Omental fat pad (tissue), 4 donors: ENCODE data around the gene PRAMEF27. TPM values are rescaled to one million over a fixed set of nuclear protein-coding genes. Genes with fewer than 3 reads are reported as not detected.
"Not testable (repeated sequence)": the region's sequence is repeated elsewhere in the genome, so short reads cannot be mapped to it uniquely, and the experiment has no call there.

Experiments used
- ATAC-seq: fragments of 150-250 bp; one replicate; pipeline ENCODE4 v1.9.1; 2016; ENCODE audit warnings: mild to moderate bottlenecking, moderate library complexity; ENCODE audit not compliant: low FRiP score
- DNase-seq: peaks from one replicate; pipeline ENCODE4 v3.0.0-alpha.2; 2019; ENCODE audit warnings: low spot score
- total RNA-seq, 4 donors: library from RNA; depleted of rRNA; stranded (reverse); fragments of >200 nt; gene quantifications; one replicate each; pipeline ENCODE4 v1.1.0, GENCODE V29; 2016

Gene PRAMEF27
- not detected for total RNA-seq

DNA sequence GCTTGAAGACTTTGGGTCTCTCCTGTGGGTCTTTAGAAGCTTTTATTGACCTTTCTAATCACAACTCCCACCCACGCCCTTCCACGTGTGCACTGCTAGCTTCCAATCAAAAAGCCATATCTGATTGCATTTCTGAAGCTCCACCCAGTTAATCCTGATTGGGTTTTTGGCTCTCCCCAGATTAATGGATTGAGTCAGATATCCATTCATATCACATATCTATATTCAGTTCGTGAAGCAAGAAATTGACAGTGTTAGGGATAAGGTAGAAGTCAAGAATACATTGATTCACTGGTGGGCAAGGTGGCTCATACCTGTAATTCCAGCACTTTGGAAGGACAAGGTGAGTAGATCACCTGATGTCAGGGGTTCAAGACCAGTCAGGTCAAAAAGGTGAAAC lies at the start of gene PRAMEF27:
TSS of gene PRAMEF27 (minus strand) at position 101 of the 400 bp plus-strand sequence. CDS start 2,916 bp downstream, outside the sequence.
- not testable (repeated sequence) for ATAC-seq, DNase-seq

DNA sequence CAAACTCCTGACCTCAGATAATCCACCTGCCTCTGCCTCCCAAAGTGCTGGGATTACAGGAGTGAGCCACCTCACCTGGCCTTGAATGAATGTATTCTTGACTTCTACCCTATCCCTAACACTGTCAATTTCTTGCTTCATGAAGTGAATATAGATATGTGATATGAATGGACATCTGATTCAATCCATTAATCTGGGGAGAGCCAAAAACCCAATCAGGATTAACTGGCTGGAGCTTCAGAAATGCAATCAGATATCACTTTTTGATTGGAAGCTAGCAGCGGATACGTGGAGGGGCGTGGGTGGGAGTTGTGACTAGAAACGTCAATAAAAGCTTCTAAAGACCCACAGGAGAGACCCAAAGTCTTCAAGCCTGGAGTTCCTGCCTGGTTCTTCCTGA lies 14.1 kb upstream of the PRAMEF27 start, which contains the start of gene PRAMEF25:
TSS of gene PRAMEF25 (plus strand) at position 301 of the 400 bp plus-strand sequence. CDS start 2,920 bp downstream, outside the sequence.
- ATAC-seq, DNase-seq: not testable (repeated sequence)

- ATAC-seq: not testable (repeated sequence)
Observed at GRCh38 chr1:13019846-13020245, 36.5 kb downstream of the PRAMEF27 start.

DNA sequence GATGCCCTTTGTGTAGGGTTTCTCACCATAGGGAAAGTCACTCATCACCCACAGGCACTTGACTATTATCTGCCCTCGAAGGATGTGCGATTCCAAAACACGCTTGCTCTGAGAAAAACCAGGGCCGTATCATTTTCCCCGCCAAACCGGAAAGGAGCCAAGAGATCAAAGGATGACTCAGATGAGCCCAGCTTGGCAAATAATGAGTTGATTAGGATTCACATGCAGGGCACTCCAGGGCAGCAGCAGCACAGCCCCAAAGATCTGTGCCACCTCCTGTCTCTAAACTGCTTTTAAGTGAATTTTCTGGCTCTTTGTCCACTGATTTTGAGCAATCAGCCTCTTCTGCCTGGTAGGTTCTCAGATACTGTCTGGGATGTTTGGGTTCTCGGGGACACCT lies 44.4 kb downstream of the PRAMEF27 start:
- not testable (repeated sequence) for ATAC-seq, DNase-seq

More at GRCh38 chr1:13019846-13020245, 36.5 kb downstream of the PRAMEF27 start:
- not testable (repeated sequence) for DNase-seq

DNA sequence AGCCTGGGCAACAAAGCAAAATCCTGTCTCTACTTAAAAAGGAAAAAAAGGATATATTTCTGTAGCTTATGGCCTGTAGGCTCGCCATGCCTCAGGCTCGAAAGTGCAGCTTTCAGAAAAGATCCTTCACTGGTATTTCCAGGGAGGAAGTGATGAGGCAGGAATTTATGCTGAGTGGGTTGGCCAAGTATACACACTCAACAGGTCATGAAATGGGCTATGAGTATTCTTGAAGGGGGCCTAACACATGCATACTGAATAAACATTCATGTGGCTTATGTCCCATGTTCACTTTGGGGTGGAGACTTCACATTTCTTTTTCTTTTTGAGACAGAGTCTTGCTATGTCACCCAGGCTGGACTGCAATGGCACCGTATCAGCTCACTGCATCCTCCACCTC lies 47.0 kb downstream of the PRAMEF27 start:
- DNase-seq, ATAC-seq: not testable (repeated sequence)

DNA sequence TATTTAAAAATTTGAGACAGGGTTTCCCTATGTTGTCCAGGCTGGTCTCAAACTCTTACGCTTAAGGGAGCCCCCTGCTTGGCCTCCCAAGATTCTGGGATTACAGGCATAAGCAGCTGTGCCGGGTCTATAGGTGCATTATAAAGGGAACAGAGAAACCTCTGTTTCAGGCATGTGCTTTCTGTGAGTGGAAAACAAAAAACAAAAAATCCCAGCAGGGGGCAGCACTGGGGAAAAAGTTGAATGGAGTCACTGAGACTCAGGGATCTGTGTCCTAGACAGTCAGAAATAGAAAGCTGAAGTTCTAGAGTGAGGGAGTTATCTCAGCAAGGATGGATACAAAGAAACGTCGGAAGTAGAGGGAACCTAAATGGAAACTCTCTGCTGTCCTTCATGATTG lies 50.6 kb downstream of the PRAMEF27 start:
- DNase-seq, ATAC-seq: not testable (repeated sequence)

Other genes with a start within 250 kb of the PRAMEF27 start
- gene PRAMEF11, start 225.2 kb downstream of the PRAMEF27 start, total RNA-seq: not detected
- gene HNRNPCL1, start 207.9 kb downstream of the PRAMEF27 start, total RNA-seq: not detected
- not detected for gene PRAMEF2, start 199.5 kb downstream of the PRAMEF27 start, total RNA-seq
- not detected for gene PRAMEF4, start 170.4 kb downstream of the PRAMEF27 start, total RNA-seq
- not detected for gene PRAMEF10, start 158.3 kb downstream of the PRAMEF27 start, total RNA-seq
- gene PRAMEF7, start 140.0 kb downstream of the PRAMEF27 start, total RNA-seq: not detected
- not detected for gene PRAMEF6, start 109.0 kb downstream of the PRAMEF27 start, total RNA-seq
- gene HNRNPCL3, start 4.2 kb upstream of the PRAMEF27 start, total RNA-seq: not detected
- not detected for gene PRAMEF25, start 14.2 kb upstream of the PRAMEF27 start, total RNA-seq
- not detected for gene HNRNPCL2, start 60.3 kb upstream of the PRAMEF27 start, total RNA-seq
- not detected for gene PRAMEF26, start 99.4 kb upstream of the PRAMEF27 start, total RNA-seq
- not detected for gene HNRNPCL4, start 109.1 kb upstream of the PRAMEF27 start, total RNA-seq
- not detected for gene PRAMEF9, start 115.3 kb upstream of the PRAMEF27 start, total RNA-seq
- not detected for gene PRAMEF13, start 144.8 kb upstream of the PRAMEF27 start, total RNA-seq
- not detected for gene PRAMEF18, start 169.6 kb upstream of the PRAMEF27 start, total RNA-seq
- gene PRAMEF5, start 197.6 kb upstream of the PRAMEF27 start, total RNA-seq: not detected
- gene PRAMEF8, start 228.6 kb upstream of the PRAMEF27 start, total RNA-seq: not detected
- not detected for gene PRAMEF33, start 247.0 kb upstream of the PRAMEF27 start, total RNA-seq